Fibroblast of lung (primary cell): ENCODE data around the gene ZNF385D. TPM values are rescaled to one million over a fixed set of nuclear protein-coding genes. Genes with fewer than 3 reads are reported as not detected.

Experiments
- DNase-seq, 2 donors: peaks; one replicate each; pipeline versions ENCODE4 v3.0.0 to v3.0.0-alpha.2; 2010; ENCODE audit warnings: low read depth in 2 of 2
- H2AFZ ChIP-seq: 2 replicates; pipeline ENCODE4 v1.5.1; 2012; ENCODE audit warnings: low read length, control low read depth, inconsistent platforms
- H3K27ac ChIP-seq: 2 replicates; pipeline ENCODE4 v1.5.1; 2011; ENCODE audit warnings: low read length, control low read depth; ENCODE audit not compliant: insufficient read depth
- H3K27me3 ChIP-seq: 2 replicates; pipeline ENCODE4 v1.5.1; 2011; ENCODE audit warnings: mild to moderate bottlenecking, low read length; ENCODE audit not compliant: control insufficient read depth, insufficient read depth
- H3K36me3 ChIP-seq: 2 replicates; pipeline ENCODE4 v1.5.1; 2011; ENCODE audit warnings: low read length; ENCODE audit not compliant: control insufficient read depth, insufficient read depth
- H3K4me1 ChIP-seq: 2 replicates; pipeline ENCODE4 v1.5.1; 2011; ENCODE audit warnings: low read length; ENCODE audit not compliant: control insufficient read depth, insufficient read depth; ENCODE audit errors: extremely low read depth
- H3K4me2 ChIP-seq: 2 replicates; pipeline ENCODE4 v1.5.1; 2011; ENCODE audit warnings: low read length, control low read depth; ENCODE audit not compliant: insufficient read depth; ENCODE audit errors: extremely low read depth
- H3K4me3 ChIP-seq, 4 experiments: fragments of 200-600 bp in 1 of 4; sonication (generic) in 1 of 4; replicated peaks in 1 of 4; 2 replicates each; pipeline ENCODE4 v1.5.1; 2011 to 2016; ENCODE audit warnings: low read length in 4 of 4, low read depth in 3 of 4, mild to moderate bottlenecking in 3 of 4, control low read depth in 2 of 4, inconsistent platforms in 1 of 4, mixed read lengths in 1 of 4; ENCODE audit not compliant: insufficient read depth in 1 of 4; ENCODE audit errors: control extremely low read depth in 1 of 4
- H3K79me2 ChIP-seq: 2 replicates; pipeline ENCODE4 v1.5.1; 2012; ENCODE audit warnings: mild to moderate bottlenecking, low read length, inconsistent platforms; ENCODE audit not compliant: control insufficient read depth, insufficient read depth
- H3K9ac ChIP-seq: 2 replicates; pipeline ENCODE4 v1.5.1; 2011; ENCODE audit warnings: mild to moderate bottlenecking, low read length, control low read depth; ENCODE audit not compliant: insufficient read depth
- H3K9me3 ChIP-seq: 2 replicates; pipeline ENCODE4 v1.5.1; 2012; ENCODE audit warnings: low read depth, low read length; ENCODE audit not compliant: control insufficient read depth, insufficient read depth
- H4K20me1 ChIP-seq: 2 replicates; pipeline ENCODE4 v1.5.1; 2011; ENCODE audit warnings: low read length; ENCODE audit not compliant: control insufficient read depth, insufficient read depth; ENCODE audit errors: extremely low read depth
- CTCF ChIP-seq, 2 donors: IDR thresholded peaks in 1 of 2; conservative IDR thresholded peaks in 1 of 2; 1 replicate in 1 of 2; 2 replicates in 1 of 2; pipeline ENCODE4 v1.5.1; 2011 to 2012; ENCODE audit warnings: low read length in 2 of 2, control low read depth in 1 of 2, inconsistent platforms in 1 of 2, low read depth in 1 of 2, mild to moderate bottlenecking in 1 of 2
- EZH2 ChIP-seq: IDR thresholded peaks from 2 replicates; pipeline ENCODE4 v1.5.1; 2012; ENCODE audit warnings: low read length, control low read depth, mild to moderate bottlenecking; ENCODE audit errors: missing control alignments
- polyA plus RNA-seq, 2 donors: library from polyadenylated mRNA; depleted of rRNA in 1 of 2; stranded (reverse) in 1 of 2; unstranded in 1 of 2; fragments of >200 nt; gene quantifications; 2 replicates each; pipeline ENCODE4 v1.2.1, GENCODE V29; 2011 to 2012; ENCODE audit warnings: missing spikeins in 1 of 2
- total RNA-seq: library from RNA; depleted of rRNA; stranded (reverse); fragments of >200 nt; gene quantifications from 2 replicates; pipeline ENCODE4 v1.2.1, GENCODE V29; 2014

The ZNF385D gene
- total and polyA plus RNA-seq, 2 donors (not counting 1 experiment from before 2014, with no cell fraction given), result 0.83 to 1.9 TPM

GRCh38 chr3:21435871-21436270 is 315.1 kb downstream of the ZNF385D start:
- DNase-seq, result peak; percentile 99
- Histone ChIP-seq H3K27me3 (no peaks in the 10 kb centered on the region), H3K4me3 (no peak overlapping the region), H3K4me2 (no peak overlapping the region), H3K9ac (no peak overlapping the region), H3K36me3 (no peaks in the 10 kb centered on the region), H3K9me3 (no peaks in the 10 kb centered on the region), H3K79me2 (no peaks in the 10 kb centered on the region), H3K4me1 (peaks cover 6% of the 10 kb centered on the region), H4K20me1 (no peaks in the 10 kb centered on the region), H2AFZ (no peak overlapping the region), H3K27ac (no peak overlapping the region)
- TF ChIP-seq CTCF (conservative IDR thresholded peaks at IDR 0.05 in 1 of 2, IDR thresholded peaks at IDR 0.05 in 1 of 2; ENCODE audit: low read depth in 1 of 2, low read length in 2 of 2) (no peak), EZH2 (no peak)

GRCh38 chr3:21434310-21434709 is 316.7 kb downstream of the ZNF385D start:
- Histone ChIP-seq H3K9me3 (no peaks in the 10 kb centered on the region), H3K9ac (no peak overlapping the region), H3K27ac (no peak overlapping the region), H4K20me1 (no peaks in the 10 kb centered on the region), H3K4me2 (no peak overlapping the region), H3K79me2 (no peaks in the 10 kb centered on the region), H3K27me3 (no peaks in the 10 kb centered on the region), H3K36me3 (no peaks in the 10 kb centered on the region), H2AFZ (no peak overlapping the region), H3K4me1 (peaks cover 6% of the 10 kb centered on the region), H3K4me3 (no peak overlapping the region)
- TF ChIP-seq CTCF (conservative IDR thresholded peaks at IDR 0.05 in 1 of 2, IDR thresholded peaks at IDR 0.05 in 1 of 2; ENCODE audit: low read depth in 1 of 2, low read length in 2 of 2), result no peak
- TF ChIP-seq EZH2, result no peak
- no peak for DNase-seq

GRCh38 chr3:21433751-21434150 is 317.3 kb downstream of the ZNF385D start:
- H3K36me3 ChIP-seq, result no peaks in the 10 kb centered on the region
- no peak overlapping the region for H3K27ac ChIP-seq
- H3K9ac ChIP-seq, result no peak overlapping the region
- DNase-seq, result no peak
- no peaks in the 10 kb centered on the region for H4K20me1 ChIP-seq
- H3K4me3 ChIP-seq, result no peak overlapping the region
- no peaks in the 10 kb centered on the region for H3K9me3 ChIP-seq
- H3K4me1 ChIP-seq, result peaks cover 6% of the 10 kb centered on the region
- H2AFZ ChIP-seq, result no peak overlapping the region
- no peaks in the 10 kb centered on the region for H3K79me2 ChIP-seq
- no peaks in the 10 kb centered on the region for H3K27me3 ChIP-seq
- H3K4me2 ChIP-seq, result no peak overlapping the region
- no peak for TF ChIP-seq EZH2
- no peak for TF ChIP-seq CTCF (conservative IDR thresholded peaks at IDR 0.05 in 1 of 2, IDR thresholded peaks at IDR 0.05 in 1 of 2; ENCODE audit: low read depth in 1 of 2, low read length in 2 of 2)
